Measurements from ENCODE around the gene NRF1.
"Not testable (repeated sequence)": the region's sequence is repeated elsewhere in the genome, so short reads cannot be mapped to it uniquely, and the experiment has no call there.

The NRF1 gene

GRCh38 chr7:129650056-129650758, 38.7 kb downstream of the NRF1 start:
- H3K4me3 ChIP-seq (ENCODE audit: low read depth, low read length) = no peak overlapping the region

DNA sequence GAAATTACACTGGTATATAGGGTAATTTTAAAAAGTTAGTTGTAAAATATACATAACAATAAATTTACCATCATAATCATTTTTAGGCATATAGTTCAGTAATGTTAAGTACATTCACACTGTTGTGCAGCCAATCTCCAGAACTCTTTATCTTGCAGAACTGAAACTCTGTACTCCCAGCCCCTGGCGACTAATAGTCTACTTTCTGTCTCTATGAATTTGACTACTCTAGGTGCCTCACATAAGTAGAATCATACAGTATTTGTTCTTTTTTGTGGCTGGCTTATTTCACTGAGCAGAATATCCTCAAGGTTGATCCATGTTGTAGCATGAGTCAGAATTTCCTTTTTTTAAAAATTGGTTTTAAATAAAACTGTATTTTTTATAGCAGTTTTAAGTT, 41.4 kb downstream of the NRF1 start:
- H3K4me3 ChIP-seq (ENCODE audit: low read depth, low read length) = no peak overlapping the region
- TF ChIP-seq, protein P1, sequence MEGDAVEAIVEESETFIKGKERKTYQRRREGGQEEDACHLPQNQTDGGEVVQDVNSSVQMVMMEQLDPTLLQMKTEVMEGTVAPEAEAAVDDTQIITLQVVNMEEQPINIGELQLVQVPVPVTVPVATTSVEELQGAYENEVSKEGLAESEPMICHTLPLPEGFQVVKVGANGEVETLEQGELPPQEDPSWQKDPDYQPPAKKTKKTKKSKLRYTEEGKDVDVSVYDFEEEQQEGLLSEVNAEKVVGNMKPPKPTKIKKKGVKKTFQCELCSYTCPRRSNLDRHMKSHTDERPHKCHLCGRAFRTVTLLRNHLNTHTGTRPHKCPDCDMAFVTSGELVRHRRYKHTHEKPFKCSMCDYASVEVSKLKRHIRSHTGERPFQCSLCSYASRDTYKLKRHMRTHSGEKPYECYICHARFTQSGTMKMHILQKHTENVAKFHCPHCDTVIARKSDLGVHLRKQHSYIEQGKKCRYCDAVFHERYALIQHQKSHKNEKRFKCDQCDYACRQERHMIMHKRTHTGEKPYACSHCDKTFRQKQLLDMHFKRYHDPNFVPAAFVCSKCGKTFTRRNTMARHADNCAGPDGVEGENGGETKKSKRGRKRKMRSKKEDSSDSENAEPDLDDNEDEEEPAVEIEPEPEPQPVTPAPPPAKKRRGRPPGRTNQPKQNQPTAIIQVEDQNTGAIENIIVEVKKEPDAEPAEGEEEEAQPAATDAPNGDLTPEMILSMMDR (IDR thresholded peaks at IDR 0.05; ENCODE audit: low read depth, low read length) = no peak

More at GRCh38 chr7:129650056-129650758, 38.7 kb downstream of the NRF1 start:
- TF ChIP-seq, protein P1 (IDR thresholded peaks at IDR 0.05; ENCODE audit: low read depth, low read length) = no peak

DNA sequence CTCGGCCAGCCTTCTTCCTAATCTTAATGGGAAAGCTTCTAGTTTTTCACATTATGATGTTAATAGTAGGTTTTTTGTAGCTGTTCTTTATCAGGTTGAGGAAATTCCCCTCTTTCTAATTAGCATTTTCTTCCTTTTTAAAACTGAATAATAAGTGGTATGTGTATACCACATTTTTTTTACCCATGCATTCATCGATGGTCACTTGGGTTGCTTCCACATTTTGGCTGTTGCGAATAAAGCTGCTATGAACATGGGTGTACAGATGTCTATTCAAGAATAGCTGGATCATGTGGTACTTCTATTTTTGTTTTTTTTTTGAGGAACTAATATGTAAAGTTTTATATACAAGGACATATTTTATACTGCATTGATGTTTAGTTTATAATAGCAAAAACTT, 44.3 kb downstream of the NRF1 start:
- TF ChIP-seq, protein P1 (IDR thresholded peaks at IDR 0.05; ENCODE audit: low read depth, low read length) = no peak
- H3K4me3 ChIP-seq (ENCODE audit: low read depth, low read length) = no peak overlapping the region

- TF ChIP-seq, protein P1 (IDR thresholded peaks at IDR 0.05; ENCODE audit: low read depth, low read length) = no peak
- H3K4me3 ChIP-seq (ENCODE audit: low read depth, low read length) = no peak overlapping the region
Measured at GRCh38 chr7:129657363-129657762, 45.8 kb downstream of the NRF1 start.

- H3K4me3 ChIP-seq (ENCODE audit: low read depth, low read length) = not testable (repeated sequence)
Measured at GRCh38 chr7:129659907-129660306, 48.4 kb downstream of the NRF1 start.

DNA sequence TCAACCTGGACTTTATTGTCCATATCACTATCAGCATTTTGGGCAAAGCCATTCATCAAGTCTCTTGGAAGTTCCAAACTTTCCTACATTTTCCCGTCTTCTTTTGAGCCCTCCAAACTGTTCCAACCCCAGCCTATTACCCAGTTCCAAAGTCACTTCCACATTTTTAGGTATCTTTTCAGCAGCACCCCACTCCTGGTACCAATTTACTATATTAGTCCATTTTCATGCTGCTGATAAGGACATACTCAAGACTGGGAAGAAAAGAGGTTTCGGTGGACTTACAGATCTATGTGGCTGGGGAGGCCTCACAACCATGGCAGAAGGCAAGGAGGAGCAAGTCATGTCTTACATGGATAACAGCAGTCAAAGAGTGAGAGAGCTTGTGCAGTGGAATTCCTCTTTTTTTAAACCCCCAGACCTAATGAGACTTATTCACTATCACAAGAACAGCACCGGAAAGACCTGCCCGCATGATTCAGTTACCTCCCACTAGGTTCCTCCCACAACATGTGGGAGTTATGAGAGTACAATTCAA, 50.2 kb downstream of the NRF1 start:
- TF ChIP-seq, protein P1 (IDR thresholded peaks at IDR 0.05; ENCODE audit: low read depth, low read length) = no peak
- no peak overlapping the region for H3K4me3 ChIP-seq (ENCODE audit: low read depth, low read length)

- H3K4me3 ChIP-seq (ENCODE audit: low read depth, low read length) = not testable (repeated sequence)
Measured at GRCh38 chr7:129663240-129663639, 51.7 kb downstream of the NRF1 start.

DNA sequence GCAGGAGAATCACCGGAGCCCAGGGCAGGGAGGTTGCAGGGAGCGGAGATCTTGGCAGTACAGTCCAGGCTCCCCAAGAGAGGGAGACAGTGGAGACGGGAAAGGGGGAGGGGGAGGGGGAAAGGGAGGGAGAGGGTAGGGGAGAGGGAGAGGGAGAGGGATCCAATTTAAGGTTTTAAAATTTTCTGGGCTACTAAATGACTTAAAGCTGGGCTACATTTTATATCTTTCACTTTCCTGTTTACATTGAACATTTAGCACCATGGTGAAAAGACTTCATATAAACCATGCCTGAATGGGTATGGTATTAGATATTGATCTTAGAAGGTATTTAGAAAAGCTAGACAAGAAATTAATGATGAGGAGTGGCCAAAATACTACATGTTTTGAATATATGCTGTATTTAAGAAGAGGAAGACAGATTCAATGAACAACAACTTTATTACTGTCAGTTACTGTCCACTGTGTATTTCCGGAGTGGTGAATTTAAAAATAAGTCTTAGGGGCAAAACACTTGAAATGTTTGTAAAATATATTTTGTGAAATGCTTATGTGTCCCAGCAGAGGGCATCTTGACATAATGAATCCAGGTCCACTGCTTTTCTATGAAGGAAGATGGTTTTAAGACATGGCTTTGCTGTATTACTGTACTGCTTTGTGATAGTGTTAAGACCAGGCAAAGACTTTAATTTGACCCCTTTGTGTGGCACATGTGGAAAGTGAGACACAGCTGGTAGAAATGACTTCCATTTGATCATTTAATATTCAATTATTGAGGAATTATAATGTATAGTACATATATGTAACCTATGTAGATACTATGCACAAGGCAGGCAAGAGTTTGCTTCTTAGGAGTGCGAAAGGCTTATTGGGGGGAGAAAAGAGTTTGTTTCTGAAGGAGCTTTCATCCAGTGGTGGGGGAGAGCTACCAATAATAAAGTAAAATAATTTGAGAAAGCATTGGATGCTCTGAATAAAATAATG, 52.8 kb downstream of the NRF1 start:
- TF ChIP-seq, protein P1 (IDR thresholded peaks at IDR 0.05; ENCODE audit: low read depth, low read length) = no peak
- H3K4me3 ChIP-seq (ENCODE audit: low read depth, low read length) = no peak overlapping the region

Data from WI38 (cell line).